SK-N-SH treated with all-trans-retinoic acid at 6 μM for 48 hours (cell line): ENCODE measurements around the gene LCN2.

Experiments
- ESRRG ChIP-seq: fragments of 250-450 bp; sonication (Bioruptor Pico); IDR thresholded peaks from 2 replicates; pipeline ENCODE4 v1.6.1; 2021; ENCODE audit warnings: mild to moderate bottlenecking
- GLIS3 ChIP-seq: fragments of 250-450 bp; sonication (Bioruptor Pico); IDR thresholded peaks from 2 replicates; pipeline ENCODE4 v1.5.0; 2020; ENCODE audit warnings: mild to moderate bottlenecking, moderate library complexity
- RARB ChIP-seq: fragments of 250-450 bp; sonication (Bioruptor Pico); IDR thresholded peaks from 2 replicates; pipeline ENCODE4 v1.8.0; 2021; ENCODE audit warnings: mild to moderate bottlenecking, moderate library complexity
- ZFP3 ChIP-seq: fragments of 250-450 bp; sonication (Bioruptor Pico); IDR thresholded peaks from 2 replicates; pipeline ENCODE4 v1.5.0; 2020; ENCODE audit warnings: mild to moderate bottlenecking, moderate library complexity
- ZNF565 ChIP-seq: fragments of 450-650 bp; formaldehyde crosslinking; conservative IDR thresholded peaks from 2 replicates; pipeline ENCODE4 v1.5.0; 2020; ENCODE audit warnings: low read depth, mild to moderate bottlenecking, moderate library complexity
- TF ChIP-seq, protein P1 (sequence below): fragments of 250-450 bp; sonication (Bioruptor Pico); IDR thresholded peaks from 2 replicates; pipeline ENCODE4 v1.8.0; 2020; ENCODE audit warnings: mild to moderate bottlenecking, moderate library complexity, borderline replicate concordance
- TF ChIP-seq, protein P2 (sequence below): fragments of 250-450 bp; sonication (Bioruptor Pico); IDR thresholded peaks from 2 replicates; pipeline ENCODE4 v1.5.1; 2020; ENCODE audit warnings: low read depth, mild to moderate bottlenecking, moderate library complexity
- TF ChIP-seq, protein P3 (sequence below): fragments of 250-450 bp; sonication (Bioruptor Pico); IDR thresholded peaks from 2 replicates; pipeline ENCODE4 v1.5.0; 2020; ENCODE audit warnings: mild to moderate bottlenecking, moderate library complexity

DNA sequence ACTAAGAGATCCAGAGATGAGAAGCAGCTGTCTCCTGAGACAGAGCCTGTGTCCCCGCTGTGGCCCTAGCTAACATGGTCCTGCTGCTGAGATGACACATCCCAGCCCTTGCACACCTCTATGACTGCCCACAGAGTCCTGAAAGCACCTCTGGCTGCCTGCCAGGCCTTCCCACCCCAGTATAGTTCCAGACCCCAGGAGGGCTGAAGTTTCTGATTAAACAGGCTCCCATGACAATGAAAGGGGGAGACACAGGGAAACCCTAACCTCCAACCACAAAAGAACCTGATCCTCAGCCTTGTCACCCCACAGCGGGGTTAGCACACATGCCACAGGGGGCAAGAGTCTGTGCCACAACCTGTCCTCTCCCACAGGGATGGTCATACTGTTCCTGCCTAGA, 26.5 kb downstream of the LCN2 start:
- no peak for TF ChIP-seq ZNF565 (CRISPR knock-in tag)
- no peak for TF ChIP-seq ZFP3 (CRISPR knock-in tag)
- TF ChIP-seq, protein P1, sequence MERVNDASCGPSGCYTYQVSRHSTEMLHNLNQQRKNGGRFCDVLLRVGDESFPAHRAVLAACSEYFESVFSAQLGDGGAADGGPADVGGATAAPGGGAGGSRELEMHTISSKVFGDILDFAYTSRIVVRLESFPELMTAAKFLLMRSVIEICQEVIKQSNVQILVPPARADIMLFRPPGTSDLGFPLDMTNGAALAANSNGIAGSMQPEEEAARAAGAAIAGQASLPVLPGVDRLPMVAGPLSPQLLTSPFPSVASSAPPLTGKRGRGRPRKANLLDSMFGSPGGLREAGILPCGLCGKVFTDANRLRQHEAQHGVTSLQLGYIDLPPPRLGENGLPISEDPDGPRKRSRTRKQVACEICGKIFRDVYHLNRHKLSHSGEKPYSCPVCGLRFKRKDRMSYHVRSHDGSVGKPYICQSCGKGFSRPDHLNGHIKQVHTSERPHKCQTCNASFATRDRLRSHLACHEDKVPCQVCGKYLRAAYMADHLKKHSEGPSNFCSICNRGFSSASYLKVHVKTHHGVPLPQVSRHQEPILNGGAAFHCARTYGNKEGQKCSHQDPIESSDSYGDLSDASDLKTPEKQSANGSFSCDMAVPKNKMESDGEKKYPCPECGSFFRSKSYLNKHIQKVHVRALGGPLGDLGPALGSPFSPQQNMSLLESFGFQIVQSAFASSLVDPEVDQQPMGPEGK (CRISPR knock-in tag), result no peak
- no peak for TF ChIP-seq GLIS3 (CRISPR knock-in tag)
- TF ChIP-seq, protein P2, sequence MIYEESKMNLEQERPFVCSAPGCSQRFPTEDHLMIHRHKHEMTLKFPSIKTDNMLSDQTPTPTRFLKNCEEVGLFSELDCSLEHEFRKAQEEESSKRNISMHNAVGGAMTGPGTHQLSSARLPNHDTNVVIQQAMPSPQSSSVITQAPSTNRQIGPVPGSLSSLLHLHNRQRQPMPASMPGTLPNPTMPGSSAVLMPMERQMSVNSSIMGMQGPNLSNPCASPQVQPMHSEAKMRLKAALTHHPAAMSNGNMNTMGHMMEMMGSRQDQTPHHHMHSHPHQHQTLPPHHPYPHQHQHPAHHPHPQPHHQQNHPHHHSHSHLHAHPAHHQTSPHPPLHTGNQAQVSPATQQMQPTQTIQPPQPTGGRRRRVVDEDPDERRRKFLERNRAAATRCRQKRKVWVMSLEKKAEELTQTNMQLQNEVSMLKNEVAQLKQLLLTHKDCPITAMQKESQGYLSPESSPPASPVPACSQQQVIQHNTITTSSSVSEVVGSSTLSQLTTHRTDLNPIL (CRISPR knock-in tag), result no peak
- TF ChIP-seq ESRRG (CRISPR knock-in tag), result no peak
- TF ChIP-seq RARB (CRISPR knock-in tag), result no peak
- TF ChIP-seq, protein P3, sequence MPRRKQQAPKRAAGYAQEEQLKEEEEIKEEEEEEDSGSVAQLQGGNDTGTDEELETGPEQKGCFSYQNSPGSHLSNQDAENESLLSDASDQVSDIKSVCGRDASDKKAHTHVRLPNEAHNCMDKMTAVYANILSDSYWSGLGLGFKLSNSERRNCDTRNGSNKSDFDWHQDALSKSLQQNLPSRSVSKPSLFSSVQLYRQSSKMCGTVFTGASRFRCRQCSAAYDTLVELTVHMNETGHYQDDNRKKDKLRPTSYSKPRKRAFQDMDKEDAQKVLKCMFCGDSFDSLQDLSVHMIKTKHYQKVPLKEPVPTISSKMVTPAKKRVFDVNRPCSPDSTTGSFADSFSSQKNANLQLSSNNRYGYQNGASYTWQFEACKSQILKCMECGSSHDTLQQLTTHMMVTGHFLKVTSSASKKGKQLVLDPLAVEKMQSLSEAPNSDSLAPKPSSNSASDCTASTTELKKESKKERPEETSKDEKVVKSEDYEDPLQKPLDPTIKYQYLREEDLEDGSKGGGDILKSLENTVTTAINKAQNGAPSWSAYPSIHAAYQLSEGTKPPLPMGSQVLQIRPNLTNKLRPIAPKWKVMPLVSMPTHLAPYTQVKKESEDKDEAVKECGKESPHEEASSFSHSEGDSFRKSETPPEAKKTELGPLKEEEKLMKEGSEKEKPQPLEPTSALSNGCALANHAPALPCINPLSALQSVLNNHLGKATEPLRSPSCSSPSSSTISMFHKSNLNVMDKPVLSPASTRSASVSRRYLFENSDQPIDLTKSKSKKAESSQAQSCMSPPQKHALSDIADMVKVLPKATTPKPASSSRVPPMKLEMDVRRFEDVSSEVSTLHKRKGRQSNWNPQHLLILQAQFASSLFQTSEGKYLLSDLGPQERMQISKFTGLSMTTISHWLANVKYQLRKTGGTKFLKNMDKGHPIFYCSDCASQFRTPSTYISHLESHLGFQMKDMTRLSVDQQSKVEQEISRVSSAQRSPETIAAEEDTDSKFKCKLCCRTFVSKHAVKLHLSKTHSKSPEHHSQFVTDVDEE (CRISPR knock-in tag), result no peak
